SHP77 (cell line): Measurements from ENCODE around the gene SPIB.
"Not testable (repeated sequence)": the region's sequence is repeated elsewhere in the genome, so short reads cannot be mapped to it uniquely, and the experiment has no call there.

Experiments
- DNase-seq, 2 experiments: peaks; one replicate each; lab custom pipeline; 2025; lab: John Stamatoyannopoulos, UW

Gene SPIB

GRCh38 chr19:50390952-50391351, 27.8 kb upstream of the SPIB start:
- not testable (repeated sequence) for DNase-seq

- no peak for DNase-seq
Measured at GRCh38 chr19:50392759-50393158, 26.0 kb upstream of the SPIB start.

- DNase-seq, result no peak
Measured at GRCh38 chr19:50393589-50393988, 25.1 kb upstream of the SPIB start.

- DNase-seq, result no peak
Measured at GRCh38 chr19:50394017-50394416, 24.7 kb upstream of the SPIB start.

GRCh38 chr19:50398675-50399367, 19.9 kb upstream of the SPIB start:
- DNase-seq, result no peak

- no peak for DNase-seq
Measured at GRCh38 chr19:50399368-50399745, 19.4 kb upstream of the SPIB start.

- DNase-seq, result no peak
Measured at GRCh38 chr19:50401605-50402450, 16.9 kb upstream of the SPIB start.

GRCh38 chr19:50402544-50403301, 16.0 kb upstream of the SPIB start:
- no peak for DNase-seq

- no peak for DNase-seq
Measured at GRCh38 chr19:50406156-50406820, 12.4 kb upstream of the SPIB start.

GRCh38 chr19:50406829-50407228, 11.9 kb upstream of the SPIB start:
- DNase-seq, result no peak

- DNase-seq, result no peak
Measured at GRCh38 chr19:50409347-50409746, 9.4 kb upstream of the SPIB start.

GRCh38 chr19:50410109-50410508, 8.6 kb upstream of the SPIB start:
- no peak for DNase-seq

- DNase-seq, result no peak
Measured at GRCh38 chr19:50412419-50412818, 6.3 kb upstream of the SPIB start.

- no peak for DNase-seq
Measured at GRCh38 chr19:50413096-50413495, 5.6 kb upstream of the SPIB start.

GRCh38 chr19:50413531-50413930, 5.2 kb upstream of the SPIB start:
- DNase-seq, result no peak

- peak; percentile 27 to 38 for DNase-seq
Measured at GRCh38 chr19:50414864-50415660, 3.7 kb upstream of the SPIB start.

GRCh38 chr19:50415661-50416033, 3.1 kb upstream of the SPIB start:
- DNase-seq, result no peak

GRCh38 chr19:50416034-50416977, 2.4 kb upstream of the SPIB start:
- DNase-seq, result no peak

GRCh38 chr19:50417111-50418081, 1.3 kb upstream of the SPIB start:
- DNase-seq, result no peak
